ENCODE data around the gene CD40. TPM values are rescaled to one million over a fixed set of nuclear protein-coding genes. Genes with fewer than 3 reads are reported as not detected.

The CD40 gene
- total RNA-seq, 1 donor from 2014 or later, result 1.2 TPM

- H3K27ac Mint-ChIP-seq (ENCODE audit: unreplicated experiment), result no peak overlapping the region
- H3K4me3 Mint-ChIP-seq (ENCODE audit: unreplicated experiment), result no peak overlapping the region
- TF ChIP-seq CTCF (IDR thresholded peaks at IDR 0.05; ENCODE audit: partially characterized antibody, unreplicated experiment), result peak; percentile 84
- peak; percentile 76 for DNase-seq
- no peaks in the 10 kb centered on the region for H3K36me3 Mint-ChIP-seq (ENCODE audit: unreplicated experiment)
- peaks cover 4% of the 10 kb centered on the region for H3K9me3 Mint-ChIP-seq (ENCODE audit: unreplicated experiment)
- peaks cover 7% of the 10 kb centered on the region for H3K27me3 Mint-ChIP-seq (ENCODE audit: unreplicated experiment)
- peaks cover 28% of the 10 kb centered on the region for H3K4me1 Mint-ChIP-seq (ENCODE audit: low read depth, unreplicated experiment)
These were observed 10.4 kb downstream of the CD40 start for GRCh38 chr20:46128310-46129151.

- H3K27me3 Mint-ChIP-seq (ENCODE audit: unreplicated experiment), result peaks cover 8% of the 10 kb centered on the region
- peak overlapping the region; percentile 83 for H3K27ac Mint-ChIP-seq (ENCODE audit: unreplicated experiment)
- H3K4me3 Mint-ChIP-seq (ENCODE audit: unreplicated experiment), result peak overlapping the region; percentile 69
- no peak for TF ChIP-seq CTCF (IDR thresholded peaks at IDR 0.05; ENCODE audit: partially characterized antibody, unreplicated experiment)
- H3K36me3 Mint-ChIP-seq (ENCODE audit: unreplicated experiment), result no peaks in the 10 kb centered on the region
- H3K9me3 Mint-ChIP-seq (ENCODE audit: unreplicated experiment), result peaks cover 1% of the 10 kb centered on the region
- peak; percentile 60 for DNase-seq
- peaks cover 37% of the 10 kb centered on the region for H3K4me1 Mint-ChIP-seq (ENCODE audit: low read depth, unreplicated experiment)
These were observed 11.9 kb downstream of the CD40 start for GRCh38 chr20:46129955-46130481.

- no peak overlapping the region for H3K4me3 Mint-ChIP-seq (ENCODE audit: unreplicated experiment)
- peaks cover 9% of the 10 kb centered on the region for H3K27me3 Mint-ChIP-seq (ENCODE audit: unreplicated experiment)
- TF ChIP-seq CTCF (IDR thresholded peaks at IDR 0.05; ENCODE audit: partially characterized antibody, unreplicated experiment), result no peak
- H3K4me1 Mint-ChIP-seq (ENCODE audit: low read depth, unreplicated experiment), result peaks cover 38% of the 10 kb centered on the region
- H3K36me3 Mint-ChIP-seq (ENCODE audit: unreplicated experiment), result no peaks in the 10 kb centered on the region
- H3K9me3 Mint-ChIP-seq (ENCODE audit: unreplicated experiment), result peaks cover 1% of the 10 kb centered on the region
- DNase-seq, result no peak
- peak overlapping the region; percentile 83 for H3K27ac Mint-ChIP-seq (ENCODE audit: unreplicated experiment)
These were observed 12.4 kb downstream of the CD40 start for GRCh38 chr20:46130534-46130933.

- no peak for DNase-seq
- Mint-ChIP-seq H3K27me3 (ENCODE audit: unreplicated experiment) (peaks cover 12% of the 10 kb centered on the region), H3K36me3 (ENCODE audit: unreplicated experiment) (no peaks in the 10 kb centered on the region), H3K4me1 (ENCODE audit: low read depth, unreplicated experiment) (peaks cover 44% of the 10 kb centered on the region), H3K27ac (ENCODE audit: unreplicated experiment) (peak overlapping the region; percentile 39), H3K4me3 (ENCODE audit: unreplicated experiment) (no peak overlapping the region), H3K9me3 (ENCODE audit: unreplicated experiment) (peaks cover 1% of the 10 kb centered on the region)
- no peak for TF ChIP-seq CTCF (IDR thresholded peaks at IDR 0.05; ENCODE audit: partially characterized antibody, unreplicated experiment)
These were observed 13.3 kb downstream of the CD40 start for GRCh38 chr20:46131396-46131795.

- H3K9me3 Mint-ChIP-seq (ENCODE audit: unreplicated experiment), result peaks cover 3% of the 10 kb centered on the region
- peak; percentile 92 for DNase-seq
- H3K27ac Mint-ChIP-seq (ENCODE audit: unreplicated experiment), result no peak overlapping the region
- peak; percentile 83 for TF ChIP-seq CTCF (IDR thresholded peaks at IDR 0.05; ENCODE audit: partially characterized antibody, unreplicated experiment)
- H3K4me1 Mint-ChIP-seq (ENCODE audit: low read depth, unreplicated experiment), result peaks cover 44% of the 10 kb centered on the region
- no peak overlapping the region for H3K4me3 Mint-ChIP-seq (ENCODE audit: unreplicated experiment)
- peaks cover 14% of the 10 kb centered on the region for H3K27me3 Mint-ChIP-seq (ENCODE audit: unreplicated experiment)
- H3K36me3 Mint-ChIP-seq (ENCODE audit: unreplicated experiment), result no peaks in the 10 kb centered on the region
These were observed 14.6 kb downstream of the CD40 start for GRCh38 chr20:46132705-46133120.

Data from glutamatergic neuron (in vitro differentiated cells).